H1 (cell line): ENCODE data around the gene NQO2. TPM values are rescaled to one million over a fixed set of nuclear protein-coding genes. Genes with fewer than 3 reads are reported as not detected.

ENCODE experiments used
- CTCF ChIA-PET: fragments of 300-600 bp; sonication (Branson Sonifier 250); formaldehyde crosslinking; loops from one replicate; lab custom pipeline; 2021; ENCODE audit not compliant: partially characterized antibody; lab: Charles Lee
- POLR2A ChIA-PET: fragments of 300-600 bp; sonication (Branson Sonifier 250); formaldehyde crosslinking; loops from one replicate; lab custom pipeline; 2021; ENCODE audit warnings: inconsistent platforms; ENCODE audit not compliant: partially characterized antibody; lab: Charles Lee
- DNase-seq, 2 experiments: peaks; one replicate each; pipeline versions ENCODE4 v3.0.0 to v3.0.0-alpha.2; 2010 to 2022; ENCODE audit warnings: low spot score in 2 of 2, low read depth in 1 of 2, mixed read lengths in 1 of 2
- FAIRE-seq: peaks from 2 replicates; lab custom pipeline; 2011; peaks lifted over from hg19 to GRCh38; lab: Jason Lieb, UNC
- H2AFZ ChIP-seq: 2 replicates; pipeline ENCODE4 v1.8.1; 2012; ENCODE audit warnings: low read length, inconsistent platforms
- H2AK5ac ChIP-seq: 2 replicates; pipeline ENCODE4 v1.6.1; 2013; ENCODE audit warnings: low read depth, low read length
- H2BK120ac ChIP-seq: replicated peaks from 2 replicates; pipeline ENCODE3; 2013; ENCODE audit warnings: low read depth, low read length, inconsistent platforms
- H2BK12ac ChIP-seq: 2 replicates; pipeline ENCODE4 v1.6.1; 2013; ENCODE audit warnings: low read depth, low read length
- H2BK15ac ChIP-seq: 2 replicates; pipeline ENCODE4 v1.6.1; 2013; ENCODE audit warnings: low read length
- H2BK20ac ChIP-seq: 2 replicates; pipeline ENCODE4 v1.6.1; 2013; ENCODE audit warnings: low read length
- H2BK5ac ChIP-seq: 2 replicates; pipeline ENCODE4 v1.6.1; 2013; ENCODE audit warnings: low read depth, low read length
- H3K14ac ChIP-seq: 2 replicates; pipeline ENCODE4 v1.6.1; 2013; ENCODE audit warnings: inconsistent platforms; ENCODE audit not compliant: insufficient read length
- H3K18ac ChIP-seq: 2 replicates; pipeline ENCODE4 v1.6.1; 2013; ENCODE audit warnings: low read length; ENCODE audit errors: extremely low read depth
- H3K23ac ChIP-seq: 2 replicates; pipeline ENCODE4 v1.6.1; 2013; ENCODE audit warnings: inconsistent platforms; ENCODE audit not compliant: insufficient read length
- H3K23me2 ChIP-seq: 2 replicates; pipeline ENCODE4 v1.6.1; 2013; ENCODE audit warnings: low read depth, low read length
- H3K27ac ChIP-seq: 2 replicates; pipeline ENCODE4 v1.6.1; 2011; ENCODE audit warnings: low read depth, low read length, inconsistent platforms
- H3K27me3 ChIP-seq, 4 experiments: replicated peaks in 1 of 4; 1 replicate in 1 of 4; 2 replicates in 3 of 4; pipeline versions ENCODE4 v1.6.1 to v1.8.1; 2011 to 2013; ENCODE audit warnings: low read length in 3 of 4, mild to moderate bottlenecking in 3 of 4, inconsistent platforms in 2 of 4, mixed read lengths in 2 of 4, moderate library complexity in 1 of 4; ENCODE audit not compliant: control insufficient read depth in 3 of 4, insufficient read depth in 3 of 4; ENCODE audit errors: extremely low read depth in 1 of 4
- H3K36me3 ChIP-seq, 4 experiments: 2 replicates each; pipeline versions ENCODE4 v1.6.1 to v1.8.1; 2011 to 2013; ENCODE audit warnings: mild to moderate bottlenecking in 4 of 4, low read length in 3 of 4, moderate library complexity in 2 of 4, control low read depth in 1 of 4, inconsistent platforms in 1 of 4; ENCODE audit not compliant: insufficient read depth in 4 of 4, control insufficient read depth in 2 of 4
- H3K4ac ChIP-seq: replicated peaks from 2 replicates; pipeline ENCODE3; 2013; ENCODE audit warnings: low read length, low read depth, mixed read lengths, inconsistent platforms; ENCODE audit not compliant: insufficient read length
- H3K4me1 ChIP-seq, 4 experiments: replicated peaks in 1 of 4; 1 replicate in 1 of 4; 2 replicates in 3 of 4; pipeline versions ENCODE4 v1.6.1 to v1.8.1; 2011 to 2013; ENCODE audit warnings: low read length in 3 of 4, inconsistent platforms in 2 of 4, mixed read lengths in 1 of 4; ENCODE audit not compliant: insufficient read depth in 4 of 4, control insufficient read depth in 3 of 4
- H3K4me2 ChIP-seq, 2 experiments: 2 replicates each; pipeline versions ENCODE4 v1.6.1 to v1.8.1; 2011 to 2013; ENCODE audit warnings: low read depth in 2 of 2, low read length in 2 of 2, control low read depth in 1 of 2, inconsistent platforms in 1 of 2, mild to moderate bottlenecking in 1 of 2; ENCODE audit not compliant: insufficient read depth in 1 of 2
- H3K4me3 ChIP-seq, 4 experiments: fragments of 200-600, 300-600 bp in 1 of 4; sonication (generic), shearing (Covaris generic), sonication (Bioruptor Twin) in 1 of 4; 2 replicates each; pipeline versions ENCODE4 v1.5.1 to v1.8.1; 2011 to 2016; ENCODE audit warnings: low read length in 4 of 4, low read depth in 3 of 4, control low read depth in 2 of 4, inconsistent platforms in 2 of 4, mild to moderate bottlenecking in 2 of 4, mixed read lengths in 1 of 4, moderate library complexity in 1 of 4; ENCODE audit not compliant: insufficient read depth in 2 of 4; ENCODE audit errors: extremely low read depth in 1 of 4
- H3K56ac ChIP-seq: replicated peaks from 2 replicates; pipeline ENCODE3; 2013; ENCODE audit warnings: low read depth, mild to moderate bottlenecking, mixed read lengths, low read length, inconsistent platforms; ENCODE audit not compliant: insufficient read length
- H3K79me1 ChIP-seq: 2 replicates; pipeline ENCODE4 v1.6.1; 2013; ENCODE audit warnings: low read depth, low read length, control low read depth
- H3K79me2 ChIP-seq, 2 experiments: 2 replicates each; pipeline versions ENCODE4 v1.6.1 to v1.8.1; 2012 to 2013; ENCODE audit warnings: low read length in 2 of 2, mild to moderate bottlenecking in 2 of 2, inconsistent platforms in 1 of 2; ENCODE audit not compliant: insufficient read depth in 2 of 2, control insufficient read depth in 1 of 2
- H3K9ac ChIP-seq, 4 experiments: replicated peaks in 1 of 4; 1 replicate in 1 of 4; 2 replicates in 3 of 4; pipeline versions ENCODE4 v1.6.1 to v1.8.1; 2011 to 2013; ENCODE audit warnings: low read depth in 3 of 4, low read length in 3 of 4, control low read depth in 2 of 4, mild to moderate bottlenecking in 2 of 4, moderate library complexity in 2 of 4, inconsistent platforms in 1 of 4; ENCODE audit errors: extremely low read depth in 1 of 4
- H3K9me3 ChIP-seq, 2 experiments: 2 replicates each; pipeline versions ENCODE4 v1.6.1 to v1.8.1; 2012 to 2013; ENCODE audit warnings: mild to moderate bottlenecking in 2 of 2, moderate library complexity in 2 of 2, control low read depth in 1 of 2, inconsistent platforms in 1 of 2, low read depth in 1 of 2, low read length in 1 of 2, mixed read lengths in 1 of 2; ENCODE audit not compliant: insufficient read depth in 2 of 2
- H4K20me1 ChIP-seq, 2 experiments: replicated peaks in 1 of 2; 2 replicates each; pipeline versions ENCODE3 to v1.8.1; 2011 to 2013; ENCODE audit warnings: inconsistent platforms in 2 of 2, low read length in 2 of 2, mild to moderate bottlenecking in 1 of 2; ENCODE audit not compliant: insufficient read depth in 2 of 2, control insufficient read depth in 1 of 2
- H4K5ac ChIP-seq: 2 replicates; pipeline ENCODE4 v1.6.1; 2013; ENCODE audit warnings: low read length, low read depth, mixed read lengths, inconsistent platforms; ENCODE audit not compliant: insufficient read length
- H4K8ac ChIP-seq: 2 replicates; pipeline ENCODE4 v1.8.0; 2013; ENCODE audit warnings: mild to moderate bottlenecking, moderate library complexity, low read length, inconsistent platforms; ENCODE audit not compliant: insufficient read depth; ENCODE audit errors: extremely low read depth
- H4K91ac ChIP-seq: replicated peaks from 2 replicates; pipeline ENCODE3; 2013; ENCODE audit warnings: low read length, mixed read lengths, inconsistent platforms; ENCODE audit not compliant: insufficient read length
- CBX5 ChIP-seq: fragments of 300-800, 300-1000 bp; sonication (generic); IDR thresholded peaks from 2 replicates; pipeline ENCODE4 v1.7.1; 2016; ENCODE audit warnings: antibody characterized with exemption, low read length, low read depth
- CBX8 ChIP-seq: fragments of 300-800, 300-1000 bp; sonication (generic); IDR thresholded peaks from 2 replicates; pipeline ENCODE4 v1.7.1; 2016; ENCODE audit warnings: low read depth, low read length, borderline replicate concordance
- JUN ChIP-seq: IDR thresholded peaks from 2 replicates; pipeline ENCODE4 v1.6.1; 2011; ENCODE audit warnings: low read depth, mild to moderate bottlenecking, improper control_type of control experiment, low read length
- KDM5A ChIP-seq: fragments of 200-600 bp; IDR thresholded peaks from 2 replicates; pipeline ENCODE4 v1.7.1; 2012; ENCODE audit warnings: mild to moderate bottlenecking, low read length, inconsistent platforms, mixed read lengths
- POU5F1 ChIP-seq: IDR thresholded peaks from 2 replicates; pipeline ENCODE4 v1.6.1; 2011; ENCODE audit warnings: low read depth, mild to moderate bottlenecking, low read length, moderate library complexity
- SIX5 ChIP-seq: IDR thresholded peaks from 2 replicates; pipeline ENCODE4 v1.6.1; 2011; ENCODE audit warnings: mild to moderate bottlenecking, low read depth, low read length
- TAF7 ChIP-seq: optimal IDR thresholded peaks from 2 replicates; pipeline ENCODE3; 2011; ENCODE audit warnings: low read depth, mild to moderate bottlenecking, inconsistent platforms, low read length, moderate library complexity, borderline replicate concordance
- TCF12 ChIP-seq: IDR thresholded peaks from 2 replicates; pipeline ENCODE4 v1.6.1; 2011; ENCODE audit warnings: low read depth, mild to moderate bottlenecking, low read length
- WGBS, 2 experiments: shearing (Covaris generic) in 1 of 2; methylation state at CpG; one replicate each; pipeline versions ENCODE4 v1.1.6 to v1.1.7; 2013 to 2015; ENCODE audit warnings: low lambda C conversion rate in 2 of 2, mixed read lengths in 2 of 2, inconsistent platforms in 1 of 2, low coverage in 1 of 2, missing lambda C conversion rate in 1 of 2; ENCODE audit not compliant: insufficient replicate concordance in 2 of 2, insufficient coverage in 1 of 2, insufficient read length in 1 of 2; ENCODE audit errors: extremely low coverage in 1 of 2, missing lambda C conversion rate in 1 of 2; 5-methylcytosine and 5-hydroxymethylcytosine counted together
- polyA plus RNA-seq, 7 experiments: library from polyadenylated mRNA; depleted of rRNA in 3 of 7; stranded (reverse) in 5 of 7; unstranded in 2 of 7; fragments of >200 nt in 5 of 7; fragments of 200-250 nt in 2 of 7; gene quantifications; 1 replicate in 5 of 7; 2 replicates in 1 of 7; 4 replicates in 1 of 7; pipeline versions ENCODE4 v1.2.1 to v1.2.3, GENCODE V29; 2011 to 2013; ENCODE audit warnings: missing spikeins in 2 of 7, mixed read lengths in 2 of 7
- total RNA-seq: library from RNA; stranded (reverse); fragmentation: NEBNext Ultra II Directional; extraction: Animal tissue kit (Norgen Biotek cat#: 25700); gene quantifications from 2 replicates; pipeline ENCODE4 v1.2.1, GENCODE V29; 2021
- TF ChIP-seq, protein P1 (sequence below): IDR thresholded peaks from 2 replicates; pipeline ENCODE4 v1.6.1; 2011; ENCODE audit warnings: low read length, improper control_type of control experiment

NQO2 gene
- total and polyA plus RNA-seq, 2 of the 8 experiments (the other 6 are each of a cell fraction or from before 2014, with no cell fraction given) = 135 to 168 TPM

DNA sequence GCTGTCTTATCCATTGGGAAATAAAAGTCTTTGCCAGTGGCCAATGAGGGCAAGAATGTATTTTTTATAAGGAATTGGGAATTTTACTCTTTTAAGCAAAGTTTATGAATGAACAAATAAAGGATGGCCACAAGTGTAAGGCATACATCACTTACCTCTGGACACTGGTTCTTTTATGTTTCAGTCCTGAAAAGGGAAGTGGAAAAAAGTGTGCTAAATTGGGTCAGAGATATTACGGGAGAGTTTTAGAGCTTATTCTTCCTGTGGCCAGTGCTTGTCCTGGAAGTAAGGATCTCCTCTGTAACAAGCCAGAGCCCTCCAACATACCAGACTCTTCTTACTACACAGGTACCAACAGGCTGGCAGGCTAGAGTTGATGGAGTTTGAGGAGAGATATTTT lies 46.1 kb downstream of the NQO2 start:
- Histone ChIP-seq H3K9ac (no peak overlapping the region), H2AFZ (no peak overlapping the region), H2BK12ac (no peak overlapping the region), H3K36me3 (no peaks in the 10 kb centered on the region), H2BK20ac (no peak overlapping the region), H4K8ac (no peak overlapping the region), H3K79me1 (no peaks in the 10 kb centered on the region), H3K79me2 (no peaks in the 10 kb centered on the region), H2BK5ac (no peak overlapping the region), H2BK120ac (no peak overlapping the region), H4K20me1 (no peaks in the 10 kb centered on the region), H3K27ac (no peak overlapping the region), H3K9me3 (no peaks in the 10 kb centered on the region), H3K4me1 (peaks cover 0 to 5% (median 1%) of the 10 kb centered on the region in 4 experiments; a peak in 1 of 7 replicates), H4K91ac (no peak overlapping the region), H3K56ac (no peak overlapping the region), H3K4me3 (no peak overlapping the region), H3K14ac (no peak overlapping the region), H4K5ac (no peak overlapping the region), H3K18ac (no peak overlapping the region), H3K23me2 (no peaks in the 10 kb centered on the region), H3K27me3 (no peaks in the 10 kb centered on the region), H3K4ac (no peak overlapping the region), H2BK15ac (no peak overlapping the region), H3K4me2 (no peak overlapping the region), H3K23ac (no peak overlapping the region), H2AK5ac (no peak overlapping the region)
- TF ChIP-seq CBX5 (no peak), JUN (no peak), POU5F1 (no peak), TAF7 (no peak), KDM5A (no peak), CBX8 (no peak), TCF12 (no peak), SIX5 (no peak)
- TF ChIP-seq, protein P1, sequence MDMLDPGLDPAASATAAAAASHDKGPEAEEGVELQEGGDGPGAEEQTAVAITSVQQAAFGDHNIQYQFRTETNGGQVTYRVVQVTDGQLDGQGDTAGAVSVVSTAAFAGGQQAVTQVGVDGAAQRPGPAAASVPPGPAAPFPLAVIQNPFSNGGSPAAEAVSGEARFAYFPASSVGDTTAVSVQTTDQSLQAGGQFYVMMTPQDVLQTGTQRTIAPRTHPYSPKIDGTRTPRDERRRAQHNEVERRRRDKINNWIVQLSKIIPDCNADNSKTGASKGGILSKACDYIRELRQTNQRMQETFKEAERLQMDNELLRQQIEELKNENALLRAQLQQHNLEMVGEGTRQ = no peak
- FAIRE-seq (no peak), DNase-seq (no peak)
- WGBS, 2 experiments = 91% methylated on average over 1 of the region's 1 CpG; no CpG with 5 or more reads in 1 of the 2 experiments
- POLR2A ChIA-PET = interaction anchor here (0.8 to 1.4 kb wide), 2 partner anchors 26 to 44 kb away, joined by 3 read pairs; no protein-coding TSS in a partner anchor
- CTCF ChIA-PET = interaction anchor here (0.6 to 1.8 kb wide), 6 partner anchors 14 to 1433 kb away, joined by 3 to 10 read pairs (median 3); no protein-coding TSS in a partner anchor
